Measurements from ENCODE around the gene SLC2A11. TPM values are rescaled to one million over a fixed set of nuclear protein-coding genes. Genes with fewer than 3 reads are reported as not detected.

The SLC2A11 gene
- total RNA-seq, 2 donors from 2014 or later = 9.8 to 11.9 TPM

DNA sequence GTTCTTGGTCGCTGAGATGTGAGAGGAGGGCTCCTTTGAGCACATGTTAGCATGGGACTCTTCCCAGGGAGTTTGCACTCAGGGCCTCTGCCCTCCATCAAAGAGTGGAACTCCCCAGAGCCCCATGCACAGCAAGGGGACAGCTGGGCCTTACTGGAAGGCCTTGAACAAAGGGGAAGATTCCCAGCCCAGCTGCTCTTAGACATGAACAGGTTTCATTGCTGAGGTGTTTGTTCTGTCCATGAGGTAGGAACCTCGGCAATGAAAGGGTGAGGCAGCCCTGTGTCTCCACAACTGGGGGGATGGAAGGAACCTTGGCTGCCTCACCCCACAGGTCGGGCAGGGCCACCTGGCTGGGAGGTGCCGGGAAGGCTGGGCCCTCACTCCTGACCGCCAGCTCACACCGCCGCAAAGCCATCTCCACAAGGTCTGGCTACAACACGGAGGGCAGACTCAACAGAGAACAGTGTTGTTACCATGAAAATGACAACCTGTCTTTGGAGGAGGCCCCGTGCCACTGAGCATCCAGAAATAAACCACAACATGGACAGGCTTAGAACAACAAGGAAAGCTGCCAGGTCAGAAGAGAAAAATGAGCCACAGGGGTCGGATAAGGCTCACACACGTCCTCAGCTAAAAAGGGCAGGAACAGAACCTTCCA, 22.1 kb upstream of the SLC2A11 start:
- Mint-ChIP-seq H3K27ac (peak overlapping the region; percentile 27), H3K4me3 (no peak overlapping the region), H3K36me3 (ENCODE audit: low read depth) (peaks cover 2% of the 10 kb centered on the region)

DNA sequence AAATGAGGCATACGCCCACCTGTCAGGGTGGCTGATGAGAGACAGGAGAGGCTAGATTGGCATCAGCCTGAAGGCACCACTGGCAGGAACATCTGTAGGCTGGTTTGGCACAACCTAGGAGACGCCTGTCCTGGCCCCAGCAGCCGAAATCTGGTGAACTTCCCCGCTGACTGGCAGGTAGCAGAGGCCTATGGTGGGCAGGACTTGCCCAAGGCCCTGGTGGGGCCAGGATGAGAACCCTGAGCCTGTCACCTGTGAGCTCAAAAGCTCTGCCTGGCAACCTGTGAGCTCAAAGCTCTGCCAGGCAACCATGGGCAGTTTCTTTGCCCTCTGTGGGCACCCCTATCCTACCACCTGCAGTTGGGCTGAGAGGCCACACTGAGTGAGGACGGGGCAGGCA, 21.4 kb upstream of the SLC2A11 start:
- H3K36me3 Mint-ChIP-seq (ENCODE audit: low read depth) = no peaks in the 10 kb centered on the region
- H3K27me3 Mint-ChIP-seq = no peaks in the 10 kb centered on the region
- ATAC-seq (no peak), DNase-seq (no peak)
- no peak overlapping the region for H3K4me3 Mint-ChIP-seq
- H3K27ac Mint-ChIP-seq = peak overlapping the region; percentile 27
- no peaks in the 10 kb centered on the region for H3K9me3 ChIP-seq (ENCODE audit: control insufficient read depth, low read length, poor library complexity, severe bottlenecking)
- H3K4me1 Mint-ChIP-seq = peaks cover 21% of the 10 kb centered on the region

More for the DNA sequence above, 22.1 kb upstream of the SLC2A11 start:
- DNase-seq = no peak
- no peak for ATAC-seq
- no peaks in the 10 kb centered on the region for H3K9me3 ChIP-seq (ENCODE audit: control insufficient read depth, low read length, poor library complexity, severe bottlenecking)
- Mint-ChIP-seq H3K4me1 (peaks cover 24% of the 10 kb centered on the region), H3K27me3 (no peaks in the 10 kb centered on the region)

- no peaks in the 10 kb centered on the region for H3K36me3 Mint-ChIP-seq (ENCODE audit: low read depth)
- peak overlapping the region; percentile 27 for H3K27ac Mint-ChIP-seq
- DNase-seq = no peak
- H3K4me1 Mint-ChIP-seq = peaks cover 21% of the 10 kb centered on the region
- H3K9me3 ChIP-seq (ENCODE audit: control insufficient read depth, low read length, poor library complexity, severe bottlenecking) = no peaks in the 10 kb centered on the region
- peak overlapping the region; percentile 94 for H3K4me3 Mint-ChIP-seq
- no peaks in the 10 kb centered on the region for H3K27me3 Mint-ChIP-seq
- ATAC-seq = no peak
Measured at GRCh38 chr22:23836692-23837495, 20.8 kb upstream of the SLC2A11 start.

- Mint-ChIP-seq H3K36me3 (ENCODE audit: low read depth) (no peaks in the 10 kb centered on the region), H3K27me3 (no peaks in the 10 kb centered on the region), H3K27ac (peak overlapping the region; percentile 91), H3K4me3 (peak overlapping the region; percentile 94), H3K4me1 (peaks cover 21% of the 10 kb centered on the region)
- no peak for ATAC-seq
- no peak for DNase-seq
- H3K9me3 ChIP-seq (ENCODE audit: control insufficient read depth, low read length, poor library complexity, severe bottlenecking) = no peaks in the 10 kb centered on the region
Measured at GRCh38 chr22:23837496-23837859, 20.2 kb upstream of the SLC2A11 start.

DNA sequence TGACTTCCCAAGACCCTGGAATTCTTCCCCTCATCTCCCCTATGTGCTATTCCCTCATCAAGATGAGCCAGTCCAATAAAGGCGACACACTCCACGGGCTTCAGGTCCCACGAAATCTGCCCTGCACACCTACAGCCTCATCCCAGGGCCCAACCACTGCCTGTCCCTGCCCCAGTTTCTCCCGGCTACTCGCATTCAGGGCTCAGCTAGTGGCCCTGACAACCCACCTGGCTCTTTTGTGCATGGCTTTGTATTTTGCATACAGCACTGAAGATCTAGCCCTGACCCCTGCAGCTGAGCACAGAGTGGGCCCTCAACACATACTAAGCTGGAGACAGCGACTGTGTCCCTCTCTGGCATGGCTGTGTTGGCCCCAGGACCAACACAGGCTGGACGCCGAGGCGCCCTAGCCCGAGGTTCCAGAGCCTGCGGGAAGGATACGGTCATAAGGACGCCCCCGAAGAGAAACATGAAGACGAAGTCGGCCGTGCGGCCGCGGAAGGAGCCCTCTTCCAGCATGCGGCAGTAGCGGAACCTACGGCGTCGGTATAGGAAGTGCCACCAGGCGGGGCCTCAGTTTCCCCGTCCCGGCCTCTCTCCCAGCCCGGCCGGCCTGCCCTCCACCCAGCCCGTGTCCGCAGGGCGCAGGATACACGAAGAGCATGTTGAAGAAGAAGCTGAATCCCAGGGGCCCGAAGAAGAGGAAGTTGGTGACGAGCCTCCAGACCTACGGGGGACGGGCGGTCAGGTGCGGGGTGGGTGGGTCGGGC, 19.6 kb upstream of the SLC2A11 start:
- peak overlapping the region; percentile 94 for H3K4me3 Mint-ChIP-seq
- ATAC-seq = peak; percentile 0
- H3K4me1 Mint-ChIP-seq = peaks cover 21% of the 10 kb centered on the region

GRCh38 chr22:23838681-23839468, 18.8 kb upstream of the SLC2A11 start, which contains the start of gene DERL3:
Gene DERL3, minus strand, starts transcription at chr22:23839006. Its CDS starts 19 bp downstream, at chr22:23838987.
- ATAC-seq = peak; percentile 92
- H3K36me3 Mint-ChIP-seq (ENCODE audit: low read depth) = no peaks in the 10 kb centered on the region
- H3K27ac Mint-ChIP-seq = peak within 1 kb of the TSS; percentile 91
- H3K4me3 Mint-ChIP-seq = peak within 1 kb of the TSS; percentile 94
- peaks cover 21% of the 10 kb centered on the region for H3K4me1 Mint-ChIP-seq
- H3K27me3 Mint-ChIP-seq = no peaks in the 10 kb centered on the region
- H3K9me3 ChIP-seq (ENCODE audit: control insufficient read depth, low read length, poor library complexity, severe bottlenecking) = no peaks in the 10 kb centered on the region
- DNase-seq = peak; percentile 86 to 94 (median 87)

More for the DNA sequence above, 19.6 kb upstream of the SLC2A11 start:
- H3K9me3 ChIP-seq (ENCODE audit: control insufficient read depth, low read length, poor library complexity, severe bottlenecking) = no peaks in the 10 kb centered on the region
- no peaks in the 10 kb centered on the region for H3K27me3 Mint-ChIP-seq
- no peaks in the 10 kb centered on the region for H3K36me3 Mint-ChIP-seq (ENCODE audit: low read depth)
- H3K27ac Mint-ChIP-seq = peak overlapping the region; percentile 91
- DNase-seq = no peak

DNA sequence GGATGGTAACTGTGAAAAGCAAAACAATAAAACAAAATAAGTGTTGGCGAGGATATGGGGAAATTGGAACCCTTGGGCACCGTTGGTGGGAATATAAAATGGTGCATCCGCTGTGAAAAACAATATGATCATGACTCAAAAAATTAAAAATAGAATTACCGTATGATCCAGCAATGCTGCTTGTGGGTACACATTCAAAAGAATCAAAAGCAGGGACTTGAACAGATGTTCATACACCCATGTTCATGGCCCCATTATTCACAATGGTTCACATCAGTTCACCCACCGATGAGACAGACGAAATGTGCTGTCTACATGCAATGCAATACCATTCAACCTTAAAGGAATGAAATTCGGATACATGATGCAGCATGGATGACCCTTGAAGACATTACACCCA, 17.6 kb upstream of the SLC2A11 start:
- H3K4me3 Mint-ChIP-seq = peak overlapping the region; percentile 94

DNA sequence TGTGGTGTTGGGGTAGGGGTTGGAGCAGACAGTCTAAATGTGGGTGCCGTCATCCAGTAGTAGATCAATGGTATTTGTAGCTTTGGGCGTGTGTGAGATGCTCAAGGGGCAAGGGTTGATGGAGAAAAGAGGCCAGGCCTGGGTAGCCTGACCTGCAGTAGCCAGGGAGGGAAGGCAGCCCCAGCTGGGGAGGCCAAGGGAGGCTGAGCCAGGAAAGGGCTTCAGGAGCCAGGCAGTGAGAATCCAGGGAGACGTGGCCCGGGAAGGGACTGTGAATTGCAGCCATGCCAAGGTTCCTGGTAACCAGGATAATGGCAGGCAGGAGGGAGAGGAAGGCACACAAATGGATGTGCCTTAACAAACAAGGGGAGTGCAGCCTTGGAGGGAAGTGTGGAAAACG, 16.4 kb upstream of the SLC2A11 start:
- Mint-ChIP-seq H3K27me3 (no peaks in the 10 kb centered on the region), H3K36me3 (ENCODE audit: low read depth) (no peaks in the 10 kb centered on the region), H3K4me3 (no peak overlapping the region), H3K27ac (no peak overlapping the region), H3K4me1 (peaks cover 21% of the 10 kb centered on the region)
- ATAC-seq = no peak
- H3K9me3 ChIP-seq (ENCODE audit: control insufficient read depth, low read length, poor library complexity, severe bottlenecking) = no peaks in the 10 kb centered on the region
- no peak for DNase-seq

More for the DNA sequence above, 17.6 kb upstream of the SLC2A11 start:
- no peaks in the 10 kb centered on the region for H3K27me3 Mint-ChIP-seq
- no peaks in the 10 kb centered on the region for H3K36me3 Mint-ChIP-seq (ENCODE audit: low read depth)
- H3K9me3 ChIP-seq (ENCODE audit: control insufficient read depth, low read length, poor library complexity, severe bottlenecking) = no peaks in the 10 kb centered on the region
- H3K27ac Mint-ChIP-seq = no peak overlapping the region
- ATAC-seq (no peak), DNase-seq (no peak)
- peaks cover 21% of the 10 kb centered on the region for H3K4me1 Mint-ChIP-seq

DNA sequence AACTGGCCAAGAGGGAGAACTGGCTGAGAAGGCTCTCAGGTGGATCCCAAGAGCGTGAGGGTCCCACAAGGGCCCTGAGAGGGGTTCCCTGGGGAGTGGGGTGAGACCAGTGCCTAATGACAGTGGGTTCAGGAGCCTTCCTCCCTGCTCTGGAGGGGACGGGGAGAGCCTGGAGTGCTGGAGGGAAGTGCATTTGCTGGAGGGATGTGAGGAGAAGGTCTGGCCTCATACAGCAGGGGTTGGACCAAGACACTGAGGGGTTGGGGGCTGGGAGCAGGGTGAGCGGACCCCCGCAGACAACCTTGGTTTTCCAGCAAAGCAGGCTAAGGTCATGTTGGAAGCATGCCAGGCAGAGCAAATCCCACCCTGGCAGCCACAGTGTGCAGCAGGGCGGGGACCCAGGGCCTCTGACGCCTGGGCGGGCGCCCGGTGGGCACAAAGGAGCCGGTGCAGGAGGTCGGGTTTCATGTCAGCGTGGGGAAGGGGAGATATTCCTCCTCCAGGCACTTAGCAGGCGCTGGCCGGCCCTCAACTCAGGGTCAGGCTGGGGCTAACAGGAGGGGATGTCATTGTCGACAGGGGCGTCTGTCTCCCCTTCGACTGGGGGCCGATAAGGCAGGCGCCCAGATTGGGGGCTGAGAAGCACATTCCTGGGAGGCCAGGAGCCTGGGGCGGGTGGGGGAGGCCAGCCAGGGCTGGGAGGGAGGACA, 15.8 kb upstream of the SLC2A11 start:
- no peaks in the 10 kb centered on the region for H3K9me3 ChIP-seq (ENCODE audit: control insufficient read depth, low read length, poor library complexity, severe bottlenecking)
- Mint-ChIP-seq H3K27me3 (no peaks in the 10 kb centered on the region), H3K4me1 (peaks cover 19% of the 10 kb centered on the region), H3K4me3 (no peak overlapping the region), H3K27ac (no peak overlapping the region), H3K36me3 (ENCODE audit: low read depth) (no peaks in the 10 kb centered on the region)
- DNase-seq = no peak
- ATAC-seq = no peak

DNA sequence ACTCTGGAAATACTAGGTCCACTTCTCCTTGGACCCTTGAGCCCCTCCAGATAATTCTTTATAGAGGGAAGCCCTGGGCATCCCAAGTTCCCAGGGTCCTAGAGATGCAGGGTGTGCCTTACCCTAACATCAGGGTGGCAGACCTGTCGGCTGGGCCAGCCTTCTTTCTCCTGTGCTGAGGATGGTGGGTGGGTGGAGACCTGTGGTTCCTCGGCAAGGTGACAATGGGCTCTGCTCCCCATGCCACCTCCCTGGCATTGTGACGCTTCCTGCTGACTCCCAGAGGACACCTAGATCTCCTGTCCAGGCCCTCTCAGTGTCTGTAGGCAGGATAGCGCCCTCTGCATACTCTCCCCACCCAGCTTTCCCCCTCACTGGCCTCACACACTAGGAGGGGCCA, 15.1 kb upstream of the SLC2A11 start:
- Mint-ChIP-seq H3K4me1 (peaks cover 17% of the 10 kb centered on the region), H3K36me3 (ENCODE audit: low read depth) (no peaks in the 10 kb centered on the region), H3K4me3 (no peak overlapping the region), H3K27ac (no peak overlapping the region), H3K27me3 (no peaks in the 10 kb centered on the region)
- ATAC-seq (no peak), DNase-seq (no peak)
- no peaks in the 10 kb centered on the region for H3K9me3 ChIP-seq (ENCODE audit: control insufficient read depth, low read length, poor library complexity, severe bottlenecking)

- H3K27ac Mint-ChIP-seq = no peak overlapping the region
- ATAC-seq (no peak), DNase-seq (no peak)
- H3K4me1 Mint-ChIP-seq = peaks cover 1% of the 10 kb centered on the region
- H3K36me3 Mint-ChIP-seq (ENCODE audit: low read depth) = no peaks in the 10 kb centered on the region
- H3K27me3 Mint-ChIP-seq = no peaks in the 10 kb centered on the region
- H3K4me3 Mint-ChIP-seq = no peak overlapping the region
- no peaks in the 10 kb centered on the region for H3K9me3 ChIP-seq (ENCODE audit: control insufficient read depth, low read length, poor library complexity, severe bottlenecking)
Measured at GRCh38 chr22:23844739-23845202, 12.9 kb upstream of the SLC2A11 start.
